IPS-18c (cell line): ENCODE data around the gene MSANTD2.
A peak's percentile ranks its signal among the peaks of the same experiment; 100 is the strongest.
"Not testable (repeated sequence)": the region's sequence is repeated elsewhere in the genome, so short reads cannot be mapped to it uniquely, and the experiment has no call there.

ENCODE experiments used
- H3K4me3 ChIP-seq: 2 replicates; pipeline ENCODE4 v1.7.0; 2013; ENCODE audit warnings: low read depth, mild to moderate bottlenecking, low read length, moderate library complexity; ENCODE audit not compliant: insufficient read depth
- H3K9me3 ChIP-seq: one replicate; pipeline ENCODE4 v1.6.1; 2013; ENCODE audit warnings: mild to moderate bottlenecking, low read length, moderate library complexity; ENCODE audit not compliant: control insufficient read depth, insufficient read depth

The MSANTD2 gene

GRCh38 chr11:124793466-124794278, 6.5 kb downstream of the MSANTD2 start:
- peaks cover 2% of the 10 kb centered on the region for H3K9me3 ChIP-seq
- no peak overlapping the region for H3K4me3 ChIP-seq

DNA sequence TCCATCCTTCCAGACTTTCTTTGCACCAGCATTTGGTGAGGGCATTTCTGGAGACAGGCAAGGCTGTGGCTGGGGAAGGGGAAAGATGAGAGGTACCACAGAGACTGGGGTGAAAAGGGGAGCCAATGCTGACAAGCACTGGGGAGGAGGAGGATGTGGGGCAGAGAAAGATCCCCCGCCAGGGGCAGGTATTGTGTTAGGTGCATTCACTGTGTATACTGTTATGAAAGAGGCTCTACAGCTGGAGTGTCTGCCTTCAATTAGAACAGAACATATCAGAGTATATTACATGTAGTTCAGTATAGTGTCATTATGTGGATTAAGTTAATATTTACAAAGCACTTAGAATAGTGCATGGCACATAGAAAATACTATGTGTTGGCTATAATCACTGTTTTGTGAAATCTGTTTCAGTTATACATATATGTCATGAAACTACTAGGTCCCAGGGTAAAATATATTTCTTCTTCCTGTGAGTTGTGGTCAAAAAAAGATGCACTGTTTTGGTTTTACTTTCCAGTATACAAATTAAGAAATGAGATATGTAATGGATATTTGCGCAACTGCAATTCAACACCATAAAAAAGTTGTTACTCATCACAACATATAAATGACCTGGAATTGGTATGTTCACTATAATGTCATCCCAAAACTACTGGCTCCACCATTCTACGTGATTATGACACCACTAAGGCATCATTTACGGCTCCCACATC, 8.4 kb downstream of the MSANTD2 start:
- Histone ChIP-seq H3K4me3 (no peak overlapping the region), H3K9me3 (peaks cover 2% of the 10 kb centered on the region)

DNA sequence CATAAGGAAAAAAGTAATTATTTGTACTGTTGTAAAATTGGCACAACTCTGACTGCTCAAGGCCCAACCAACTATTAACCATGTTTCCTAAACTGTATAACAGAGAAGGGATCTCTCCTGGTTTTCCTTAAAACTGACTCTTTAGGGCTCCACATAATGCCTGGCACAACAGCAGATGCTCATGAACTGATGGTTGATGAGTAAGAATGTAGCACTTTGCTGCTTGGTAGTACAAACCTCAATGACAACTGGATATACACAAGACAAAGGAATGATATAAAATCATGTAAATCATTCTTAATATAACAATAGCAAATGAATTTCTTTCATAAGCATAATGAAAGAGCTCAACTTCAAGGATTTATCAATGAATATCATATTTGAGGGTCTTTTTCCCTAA, 11.7 kb downstream of the MSANTD2 start:
- no peak overlapping the region for H3K4me3 ChIP-seq
- peaks cover 2% of the 10 kb centered on the region for H3K9me3 ChIP-seq

DNA sequence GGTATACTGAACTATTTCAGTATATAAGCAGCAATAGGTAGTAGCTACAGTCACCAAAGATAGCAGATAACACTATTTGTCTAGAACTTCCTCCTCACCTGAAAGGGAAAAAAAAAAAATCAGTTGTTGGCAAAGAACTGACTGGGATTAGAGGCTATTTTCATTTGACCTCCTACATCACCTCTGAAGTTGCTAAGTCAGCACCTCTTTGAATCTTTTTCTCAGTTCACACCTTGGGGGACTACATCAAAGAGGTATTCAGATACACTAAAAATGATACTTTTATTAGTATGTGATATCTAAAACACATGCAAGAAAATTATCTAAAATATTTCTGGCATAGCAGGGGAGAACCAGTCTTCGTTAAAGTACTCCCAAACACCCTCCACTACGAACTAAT, 16.2 kb downstream of the MSANTD2 start:
- H3K9me3 ChIP-seq = no peaks in the 10 kb centered on the region
- no peak overlapping the region for H3K4me3 ChIP-seq

- Histone ChIP-seq H3K4me3 (no peak overlapping the region), H3K9me3 (no peaks in the 10 kb centered on the region)
Measured at GRCh38 chr11:124783002-124783401, 17.2 kb downstream of the MSANTD2 start.

GRCh38 chr11:124779568-124779967, 20.6 kb downstream of the MSANTD2 start:
- H3K9me3 ChIP-seq = no peaks in the 10 kb centered on the region
- H3K4me3 ChIP-seq = no peak overlapping the region

GRCh38 chr11:124778281-124778680, 21.9 kb downstream of the MSANTD2 start:
- Histone ChIP-seq H3K4me3 (no peak overlapping the region), H3K9me3 (no peaks in the 10 kb centered on the region)

- H3K4me3 ChIP-seq = no peak overlapping the region
Measured at GRCh38 chr11:124776865-124777645, 23.2 kb downstream of the MSANTD2 start.

DNA sequence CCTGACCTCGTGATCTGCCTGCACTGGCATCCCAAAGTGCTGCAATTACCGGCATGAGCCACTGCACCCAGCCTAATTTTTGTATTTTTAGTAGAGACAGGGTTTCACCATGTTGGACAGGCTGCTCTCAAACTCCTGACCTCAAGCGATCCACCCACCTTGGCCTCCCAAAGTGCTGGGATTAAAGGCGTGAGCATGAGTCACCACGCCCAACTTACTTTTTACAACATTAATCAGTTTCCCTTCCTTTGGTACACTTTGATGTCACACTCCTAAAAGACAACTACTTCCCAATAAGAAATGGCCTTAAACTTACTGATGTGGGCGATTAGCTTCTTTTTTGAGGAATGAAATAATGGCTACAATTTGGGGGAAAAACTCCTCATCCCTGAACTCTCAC, 29.2 kb downstream of the MSANTD2 start:
- not testable (repeated sequence) for H3K4me3 ChIP-seq

More at GRCh38 chr11:124776865-124777645, 23.2 kb downstream of the MSANTD2 start:
- no peaks in the 10 kb centered on the region for H3K9me3 ChIP-seq

GRCh38 chr11:124769806-124770774, 30.1 kb downstream of the MSANTD2 start:
- Histone ChIP-seq H3K4me3 (no peak overlapping the region), H3K9me3 (no peaks in the 10 kb centered on the region)

More for the DNA sequence above, 29.2 kb downstream of the MSANTD2 start:
- H3K9me3 ChIP-seq = not testable (repeated sequence)

- H3K4me3 ChIP-seq = no peak overlapping the region
- no peaks in the 10 kb centered on the region for H3K9me3 ChIP-seq
Measured at GRCh38 chr11:124768914-124769313, 31.3 kb downstream of the MSANTD2 start.

DNA sequence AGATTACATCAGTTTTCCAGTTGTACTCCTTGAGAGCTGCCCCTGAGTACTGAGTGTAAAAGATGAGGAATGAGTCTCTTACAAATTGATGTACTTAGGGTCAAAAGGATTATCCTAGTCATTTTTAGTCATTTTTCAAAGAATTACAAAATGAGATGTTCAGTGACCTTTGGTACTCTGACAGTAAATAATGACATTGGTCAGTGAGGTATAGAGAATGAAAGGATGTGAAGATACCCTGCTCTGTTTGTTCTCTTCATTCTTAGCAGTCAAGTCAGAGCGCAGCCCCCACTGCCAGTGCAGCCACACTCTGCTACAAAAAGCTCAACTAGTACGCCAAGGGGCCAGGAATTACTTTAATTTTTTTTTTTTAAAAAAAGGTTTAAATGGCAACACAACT, 34.0 kb downstream of the MSANTD2 start:
- Histone ChIP-seq H3K4me3 (no peak overlapping the region), H3K9me3 (no peaks in the 10 kb centered on the region)

DNA sequence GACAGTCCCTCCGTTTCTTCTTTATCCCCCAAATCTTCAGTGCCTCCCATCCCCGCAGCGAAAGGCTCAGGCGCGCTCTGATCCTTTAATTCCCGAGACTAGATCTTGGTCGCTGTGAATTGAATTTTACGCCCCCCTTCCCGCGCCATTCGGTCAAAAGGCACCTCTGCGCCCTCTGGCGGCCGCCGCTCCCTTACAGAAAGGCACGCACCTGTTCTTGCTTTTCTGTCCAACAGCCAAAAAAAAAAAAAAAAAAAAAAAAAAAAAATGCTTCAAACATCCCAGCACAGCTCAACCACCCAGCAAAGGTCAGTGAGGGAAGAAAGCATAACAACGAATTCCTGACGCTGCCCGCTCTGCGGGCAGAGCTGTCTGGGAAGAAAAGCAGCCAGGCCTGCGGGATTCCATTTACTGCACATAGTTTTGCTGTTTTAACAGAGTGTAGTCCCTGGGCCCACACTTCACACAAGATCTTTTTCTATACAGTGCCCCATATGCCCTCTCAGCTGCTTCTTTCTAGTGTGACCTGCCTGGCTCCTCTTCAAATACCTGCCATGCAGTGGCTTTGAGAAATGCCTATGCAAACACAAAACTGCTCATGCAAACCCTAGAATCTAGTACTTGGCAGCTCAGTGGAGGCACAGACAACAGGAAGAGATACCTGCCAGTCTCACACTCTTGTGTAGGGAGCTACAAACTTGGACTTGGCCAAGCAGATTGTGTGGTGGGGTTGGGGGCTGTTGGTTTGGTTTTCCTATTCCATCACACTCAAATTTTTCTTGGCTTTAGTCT, 36.9 kb downstream of the MSANTD2 start:
- peak overlapping the region; percentile 65 for H3K4me3 ChIP-seq
- no peaks in the 10 kb centered on the region for H3K9me3 ChIP-seq

GRCh38 chr11:124762624-124763155, 37.5 kb downstream of the MSANTD2 start:
- H3K9me3 ChIP-seq = no peaks in the 10 kb centered on the region
- peak overlapping the region; percentile 65 for H3K4me3 ChIP-seq

DNA sequence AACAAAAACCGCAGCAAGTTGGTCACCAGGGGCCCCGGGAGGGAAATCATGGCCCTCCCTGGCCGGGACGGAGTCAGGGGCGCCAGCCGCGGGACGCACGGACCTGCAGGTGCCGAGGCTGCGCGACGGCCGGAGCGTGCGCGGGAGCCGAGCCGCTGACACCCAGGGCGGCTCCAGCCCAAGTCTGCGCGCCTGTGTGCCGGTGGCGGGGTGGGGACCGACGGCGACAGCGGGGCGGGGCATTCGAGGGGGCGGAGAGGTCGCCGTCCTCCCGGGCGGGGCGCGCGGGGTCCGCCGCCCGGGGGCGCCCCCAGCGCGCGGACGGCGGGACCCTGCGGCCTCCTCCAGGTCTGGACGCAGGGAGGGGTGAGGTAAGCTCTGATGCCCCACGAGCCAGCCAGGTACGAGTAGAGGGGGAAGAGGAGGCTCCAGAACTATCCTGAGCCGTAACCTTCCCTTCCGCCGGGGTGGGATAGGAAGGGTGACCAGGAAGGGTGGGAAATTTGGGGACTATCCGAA, 38.0 kb downstream of the MSANTD2 start, which contains the start of gene ESAM:
TSS of gene ESAM (minus strand) at position 186 of the 519 bp plus-strand sequence. CDS start at position 50, 136 bp downstream.
- Histone ChIP-seq H3K9me3 (no peaks in the 10 kb centered on the region), H3K4me3 (peak within 1 kb of the TSS; percentile 65)
